GM12892 (cell line): ENCODE results near the gene DUSP12.

Experiments
- POLR2A ChIP-seq: IDR thresholded peaks from 2 replicates; pipeline ENCODE4 v1.6.1; 2011; ENCODE audit warnings: low read depth, low read length, control low read depth
- POLR2AphosphoS5 ChIP-seq: IDR thresholded peaks from 2 replicates; pipeline ENCODE4 v1.6.1; 2011; ENCODE audit warnings: low read depth, low read length, control low read depth

DNA sequence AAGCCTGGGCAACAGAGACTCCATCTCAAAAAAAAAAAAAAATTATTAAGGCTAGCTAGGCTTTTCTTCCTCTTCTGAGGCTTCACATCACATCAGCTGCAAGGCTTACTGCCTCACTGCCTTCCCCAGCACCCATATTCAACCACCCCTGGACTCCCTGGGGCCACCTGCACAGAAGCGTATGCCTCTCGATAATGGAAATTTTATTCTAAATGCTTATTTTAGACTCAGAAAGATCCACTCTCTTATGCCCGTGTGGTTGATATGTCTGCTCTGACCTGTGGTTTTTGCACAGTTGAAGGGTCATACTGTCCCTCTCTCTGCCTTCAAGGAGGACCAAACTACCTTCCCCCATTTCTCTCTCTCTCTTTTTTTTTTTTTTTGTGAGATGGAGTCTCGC lies 44.0 kb upstream of the DUSP12 start:
- TF ChIP-seq POLR2AphosphoS5, result no peak
- TF ChIP-seq POLR2A, result no peak
